Nephron progenitor cell (in vitro differentiated cells): ENCODE data around the gene GOSR2.

Experiments
- DNase-seq: peaks from one replicate; pipeline ENCODE4 v3.0.0; 2021
- H3K27ac Mint-ChIP-seq: 2 replicates; pipeline ENCODE4 v1.8.0; 2021; ENCODE audit warnings: mild to moderate bottlenecking, moderate library complexity, mixed read lengths
- H3K27me3 Mint-ChIP-seq: 2 replicates; pipeline ENCODE4 v1.8.0; 2021; ENCODE audit warnings: mild to moderate bottlenecking, low read depth, mixed read lengths; ENCODE audit not compliant: poor library complexity
- H3K36me3 Mint-ChIP-seq: 2 replicates; pipeline ENCODE4 v1.8.0; 2021; ENCODE audit warnings: low read depth, mixed read lengths
- H3K4me1 Mint-ChIP-seq: 2 replicates; pipeline ENCODE4 v1.8.0; 2021; ENCODE audit warnings: mixed read lengths
- H3K4me3 Mint-ChIP-seq: 2 replicates; pipeline ENCODE4 v1.8.0; 2021; ENCODE audit warnings: mild to moderate bottlenecking, moderate library complexity, mixed read lengths
- H3K9me3 Mint-ChIP-seq: 2 replicates; pipeline ENCODE4 v1.8.0; 2021; ENCODE audit warnings: mild to moderate bottlenecking, moderate library complexity, mixed read lengths
- TF ChIP-seq, protein P1 (sequence below): fragments of 200-600 bp; sonication (generic); IDR thresholded peaks from 2 replicates; pipeline ENCODE4 v1.5.0; 2021; ENCODE audit warnings: antibody characterized with exemption

The GOSR2 gene

DNA sequence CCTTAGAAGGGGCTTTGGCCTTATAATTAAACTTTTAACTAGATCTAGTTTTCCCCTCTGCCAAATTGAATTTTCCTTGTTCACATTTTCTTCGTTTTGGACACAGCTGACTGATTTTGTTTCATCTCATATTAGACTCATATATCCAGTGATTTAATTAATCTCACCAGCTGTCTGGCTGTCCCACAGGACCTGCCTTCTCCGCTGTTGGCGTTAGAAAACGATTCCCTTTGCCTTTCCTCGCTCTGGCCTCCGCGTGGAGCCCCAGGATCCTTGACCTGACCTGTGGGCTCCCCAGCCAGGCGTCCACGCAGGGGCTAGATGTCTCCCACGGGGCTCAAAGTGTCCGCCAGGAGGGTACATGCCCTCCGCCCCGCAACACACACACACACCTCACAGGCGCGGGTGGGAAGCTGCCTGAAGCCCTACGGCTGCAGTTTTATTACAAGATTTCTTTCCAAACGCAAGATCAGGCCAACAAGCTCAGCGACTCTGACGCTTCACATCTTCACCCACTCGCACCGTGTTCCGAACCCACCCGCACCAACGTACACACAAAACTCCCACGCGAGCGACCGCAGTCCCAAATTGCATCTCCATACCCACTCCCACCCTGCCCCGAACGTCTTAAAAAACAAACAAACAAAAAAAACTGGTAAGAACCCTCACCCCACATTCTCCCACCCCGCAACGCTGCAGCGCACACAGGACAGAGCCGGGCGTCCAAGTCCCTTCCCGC lies 55.0 kb downstream of the GOSR2 start:
- H3K27ac Mint-ChIP-seq: no peak overlapping the region

DNA sequence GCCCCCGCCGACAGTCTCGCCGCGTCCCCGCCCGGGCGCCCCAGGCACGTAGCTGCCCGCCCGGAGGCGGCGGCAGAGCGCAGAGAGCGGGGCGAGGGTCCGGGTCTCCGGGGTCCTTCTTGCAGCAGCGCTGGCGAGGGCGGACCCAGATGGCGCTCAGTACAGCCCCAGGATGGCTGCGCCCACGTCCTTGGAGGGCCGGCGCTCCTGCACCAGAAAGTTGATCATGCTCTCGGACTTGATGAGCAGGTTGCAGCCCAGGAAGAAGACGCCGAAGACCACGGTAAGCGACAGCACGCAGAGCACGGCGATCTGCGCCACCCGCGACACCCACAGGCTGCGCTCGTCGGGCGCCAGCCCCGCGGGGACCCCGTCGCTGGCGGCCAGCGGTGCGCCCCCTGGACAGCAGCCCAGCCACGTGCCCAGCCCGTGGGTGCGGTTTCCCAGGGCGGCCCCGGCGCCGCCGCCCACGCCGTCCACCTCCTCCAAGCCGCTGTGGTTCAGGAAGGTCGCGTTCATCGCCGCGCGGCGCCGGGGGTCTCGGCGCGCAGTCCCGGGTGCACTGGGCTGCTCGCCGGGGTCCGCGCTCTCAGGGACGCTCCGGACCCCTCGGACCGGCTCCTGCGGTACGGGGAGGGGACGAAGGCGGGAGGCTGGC lies 55.7 kb downstream of the GOSR2 start:
- no peaks in the 10 kb centered on the region for H3K36me3 Mint-ChIP-seq
- no peak overlapping the region for H3K27ac Mint-ChIP-seq
- H3K4me3 Mint-ChIP-seq: peak overlapping the region; percentile 76
- TF ChIP-seq, protein P1, sequence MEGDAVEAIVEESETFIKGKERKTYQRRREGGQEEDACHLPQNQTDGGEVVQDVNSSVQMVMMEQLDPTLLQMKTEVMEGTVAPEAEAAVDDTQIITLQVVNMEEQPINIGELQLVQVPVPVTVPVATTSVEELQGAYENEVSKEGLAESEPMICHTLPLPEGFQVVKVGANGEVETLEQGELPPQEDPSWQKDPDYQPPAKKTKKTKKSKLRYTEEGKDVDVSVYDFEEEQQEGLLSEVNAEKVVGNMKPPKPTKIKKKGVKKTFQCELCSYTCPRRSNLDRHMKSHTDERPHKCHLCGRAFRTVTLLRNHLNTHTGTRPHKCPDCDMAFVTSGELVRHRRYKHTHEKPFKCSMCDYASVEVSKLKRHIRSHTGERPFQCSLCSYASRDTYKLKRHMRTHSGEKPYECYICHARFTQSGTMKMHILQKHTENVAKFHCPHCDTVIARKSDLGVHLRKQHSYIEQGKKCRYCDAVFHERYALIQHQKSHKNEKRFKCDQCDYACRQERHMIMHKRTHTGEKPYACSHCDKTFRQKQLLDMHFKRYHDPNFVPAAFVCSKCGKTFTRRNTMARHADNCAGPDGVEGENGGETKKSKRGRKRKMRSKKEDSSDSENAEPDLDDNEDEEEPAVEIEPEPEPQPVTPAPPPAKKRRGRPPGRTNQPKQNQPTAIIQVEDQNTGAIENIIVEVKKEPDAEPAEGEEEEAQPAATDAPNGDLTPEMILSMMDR: no peak
- DNase-seq: peak; percentile 40
- H3K27me3 Mint-ChIP-seq: peaks cover 93% of the 10 kb centered on the region
- H3K9me3 Mint-ChIP-seq: peaks cover 7% of the 10 kb centered on the region
- H3K4me1 Mint-ChIP-seq: peaks cover 14% of the 10 kb centered on the region

More for the DNA sequence above, 55.0 kb downstream of the GOSR2 start:
- peaks cover 93% of the 10 kb centered on the region for H3K27me3 Mint-ChIP-seq
- H3K4me3 Mint-ChIP-seq: peak overlapping the region; percentile 83
- no peak for DNase-seq
- TF ChIP-seq, protein P1: no peak
- peaks cover 7% of the 10 kb centered on the region for H3K9me3 Mint-ChIP-seq
- H3K4me1 Mint-ChIP-seq: peaks cover 14% of the 10 kb centered on the region
- H3K36me3 Mint-ChIP-seq: no peaks in the 10 kb centered on the region

DNA sequence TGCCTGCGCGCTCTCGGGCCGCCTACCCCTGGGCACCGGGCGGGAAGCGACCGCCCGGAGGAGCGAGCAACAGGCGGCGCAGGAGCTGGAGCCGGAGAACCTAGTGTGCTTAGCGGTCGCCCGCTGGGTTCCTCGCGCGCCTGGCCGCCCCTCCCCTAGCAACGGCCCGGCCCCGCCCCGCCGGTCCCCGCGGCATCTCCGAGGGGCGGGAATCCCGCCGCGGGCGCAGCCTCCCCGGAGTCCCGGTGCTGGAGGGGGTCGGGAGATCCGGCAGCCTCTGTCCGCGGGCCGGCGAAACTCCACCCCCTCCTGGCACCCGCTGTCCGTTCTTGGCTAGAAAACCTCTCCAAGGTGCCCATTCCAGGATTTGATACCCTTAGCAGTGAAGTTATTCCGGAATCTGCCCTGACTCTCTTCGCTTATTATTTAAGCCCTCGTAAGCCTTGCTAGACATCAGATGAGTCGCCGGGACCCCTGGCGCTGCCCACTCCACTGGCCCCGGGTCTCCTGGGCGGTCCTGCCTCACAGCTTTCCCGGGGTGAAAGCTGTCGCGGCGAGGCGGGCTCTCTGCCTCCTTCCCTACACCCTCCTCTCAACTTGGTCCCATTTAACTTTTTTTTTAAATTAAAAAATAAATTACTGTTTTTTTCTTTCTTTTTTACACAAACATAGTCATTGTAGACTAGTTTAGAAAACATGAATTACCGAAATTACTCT lies 56.3 kb downstream of the GOSR2 start, which contains the start of gene RPRML:
TSS of gene RPRML (minus strand) at position 107 of the 717 bp plus-strand sequence. CDS start 246 bp downstream, outside the sequence.
- H3K36me3 Mint-ChIP-seq: no peaks in the 10 kb centered on the region
- peaks cover 11% of the 10 kb centered on the region for H3K9me3 Mint-ChIP-seq
- H3K4me3 Mint-ChIP-seq: peak within 1 kb of the TSS; percentile 83
- no peak within 1 kb of the TSS for H3K27ac Mint-ChIP-seq
- H3K27me3 Mint-ChIP-seq: peaks cover 90% of the 10 kb centered on the region
- H3K4me1 Mint-ChIP-seq: peaks cover 14% of the 10 kb centered on the region
- TF ChIP-seq, protein P1: no peak
- DNase-seq: peak; percentile 79

DNA sequence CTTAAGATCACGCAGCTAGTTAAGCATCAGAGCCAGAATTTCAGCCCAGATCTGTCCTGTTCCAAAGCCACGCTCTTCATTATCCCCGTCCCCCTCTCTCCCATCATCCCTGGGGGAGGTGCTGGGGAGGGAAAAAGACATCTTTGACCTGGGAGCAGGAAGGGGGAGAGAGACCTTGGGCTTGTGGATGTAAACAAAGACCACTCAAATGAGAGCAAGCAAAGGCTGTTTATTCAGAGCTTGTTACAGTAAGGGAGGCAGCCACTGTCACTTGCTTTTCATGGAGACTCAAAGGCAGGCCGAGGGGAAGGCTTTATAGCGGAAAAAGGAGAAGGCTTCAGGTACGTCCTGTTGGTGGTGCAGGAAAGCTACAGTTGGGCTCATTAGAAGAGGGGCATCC lies 59.6 kb downstream of the GOSR2 start:
- peaks cover 8% of the 10 kb centered on the region for H3K4me1 Mint-ChIP-seq
- H3K36me3 Mint-ChIP-seq: no peaks in the 10 kb centered on the region
- H3K4me3 Mint-ChIP-seq: no peak overlapping the region
- TF ChIP-seq, protein P1: no peak
- DNase-seq: no peak
- no peak overlapping the region for H3K27ac Mint-ChIP-seq
- peaks cover 88% of the 10 kb centered on the region for H3K27me3 Mint-ChIP-seq
- H3K9me3 Mint-ChIP-seq: peaks cover 4% of the 10 kb centered on the region

DNA sequence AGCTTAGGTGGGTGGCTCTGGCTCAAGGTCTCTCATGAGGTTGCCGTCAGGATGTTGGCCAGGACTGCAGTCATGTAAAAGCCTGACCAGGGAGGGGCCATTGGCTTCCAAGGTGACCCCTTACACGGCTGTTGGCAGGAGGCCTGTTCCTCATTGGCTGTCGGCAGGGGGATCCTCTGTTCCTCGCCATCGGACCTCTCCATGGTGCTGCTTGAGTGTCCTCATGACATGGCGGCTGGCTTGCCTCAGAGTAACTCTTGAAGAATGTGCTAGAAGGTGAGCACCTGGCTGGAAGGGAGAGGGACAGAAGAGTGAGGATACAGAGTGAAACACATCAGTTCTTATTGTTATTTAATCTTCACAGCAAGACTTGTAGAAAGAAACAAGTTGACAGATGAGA lies 60.8 kb downstream of the GOSR2 start:
- Mint-ChIP-seq H3K27ac (no peak overlapping the region), H3K36me3 (no peaks in the 10 kb centered on the region), H3K9me3 (peaks cover 4% of the 10 kb centered on the region), H3K4me1 (no peaks in the 10 kb centered on the region), H3K27me3 (peaks cover 88% of the 10 kb centered on the region), H3K4me3 (no peak overlapping the region)
- TF ChIP-seq, protein P1: no peak
- no peak for DNase-seq
